Measurements from ENCODE around the gene TFAP2E. TPM values are rescaled to one million over a fixed set of nuclear protein-coding genes. Genes with fewer than 3 reads are reported as not detected.

The TFAP2E gene
- 0.37 TPM for total RNA-seq
- long read RNA-seq, partial matches to known transcripts: 0 of 1 reads
- long read RNA-seq, other reads (novel, unspliced or antisense): 1 of 1 reads

- intact Hi-C loops (cut with micrococcal nuclease): loop anchor here (5.0 to 10.0 kb wide), 2 partner anchors 151 to 209 kb away; no protein-coding TSS in a partner anchor
- DNase-seq (peak; percentile 61), ATAC-seq (peak; percentile 41)
Measured at GRCh38 chr1:35573198-35574124, at the start of gene TFAP2E. TSS of gene TFAP2E (plus strand) at chr1:35573314. CDS start at chr1:35573578, 264 bp downstream.

GRCh38 chr1:35524106-35524505 is 49.0 kb upstream of the TFAP2E start:
- no peak for ATAC-seq
- intact Hi-C loops (cut with micrococcal nuclease): no loop called here
- DNase-seq: no peak

GRCh38 chr1:35530168-35530567 is 42.9 kb upstream of the TFAP2E start:
- intact Hi-C loops (cut with micrococcal nuclease): loop anchor here (10.0 kb wide), 1 partner anchor 65 kb away; no protein-coding TSS in a partner anchor
- no peak for DNase-seq
- no peak for ATAC-seq

GRCh38 chr1:35530946-35531345 is 42.2 kb upstream of the TFAP2E start:
- intact Hi-C loops (cut with micrococcal nuclease): loop anchor here (10.0 kb wide), 1 partner anchor 66 kb away; no protein-coding TSS in a partner anchor
- DNase-seq (peak; percentile 47), ATAC-seq (peak; percentile 89)

- intact Hi-C loops (cut with micrococcal nuclease): loop anchor here (10.0 kb wide), 1 partner anchor 67 kb away; no protein-coding TSS in a partner anchor
- ATAC-seq (peak; percentile 60), DNase-seq (no peak)
Measured at GRCh38 chr1:35531368-35531767, 41.7 kb upstream of the TFAP2E start.

GRCh38 chr1:35532497-35533223 is 40.5 kb upstream of the TFAP2E start:
- ATAC-seq: peak; percentile 4
- intact Hi-C loops (cut with micrococcal nuclease): loop anchor here (10.0 kb wide), 1 partner anchor 68 kb away; no protein-coding TSS in a partner anchor
- no peak for DNase-seq

GRCh38 chr1:35533586-35533985 is 39.5 kb upstream of the TFAP2E start:
- no peak for ATAC-seq
- no peak for DNase-seq
- intact Hi-C loops (cut with micrococcal nuclease): loop anchor here (10.0 kb wide), 1 partner anchor 69 kb away; no protein-coding TSS in a partner anchor

GRCh38 chr1:35535243-35535642 is 37.9 kb upstream of the TFAP2E start:
- DNase-seq (no peak), ATAC-seq (no peak)
- intact Hi-C loops (cut with micrococcal nuclease): loop anchor here (10.0 kb wide), 1 partner anchor 70 kb away; no protein-coding TSS in a partner anchor

- intact Hi-C loops (cut with micrococcal nuclease): loop anchor here (10.0 kb wide), 1 partner anchor 72 kb away; no protein-coding TSS in a partner anchor
- no peak for DNase-seq
- ATAC-seq: no peak
Measured at GRCh38 chr1:35536556-35537162, 36.5 kb upstream of the TFAP2E start.

GRCh38 chr1:35537806-35538205 is 35.3 kb upstream of the TFAP2E start:
- intact Hi-C loops (cut with micrococcal nuclease): loop anchor here (10.0 kb wide), 1 partner anchor 73 kb away; no protein-coding TSS in a partner anchor
- ATAC-seq: peak; percentile 6
- no peak for DNase-seq

GRCh38 chr1:35539073-35539823 is 33.9 kb upstream of the TFAP2E start:
- no peak for DNase-seq
- intact Hi-C loops (cut with micrococcal nuclease): loop anchor here (10.0 kb wide), 1 partner anchor 74 kb away; no protein-coding TSS in a partner anchor

GRCh38 chr1:35539824-35540261 is 33.3 kb upstream of the TFAP2E start:
- intact Hi-C loops (cut with micrococcal nuclease): loop anchor here (10.0 kb wide), 1 partner anchor 75 kb away; no protein-coding TSS in a partner anchor
- DNase-seq (no peak), ATAC-seq (peak; percentile 66)

More at GRCh38 chr1:35539073-35539823, 33.9 kb upstream of the TFAP2E start:
- peak; percentile 22 for ATAC-seq

GRCh38 chr1:35544976-35545375 is 28.1 kb upstream of the TFAP2E start:
- intact Hi-C loops (cut with micrococcal nuclease): no loop called here
- DNase-seq: peak; percentile 60
- peak; percentile 85 for ATAC-seq

GRCh38 chr1:35546614-35547013 is 26.5 kb upstream of the TFAP2E start:
- no peak for ATAC-seq
- no peak for DNase-seq
- intact Hi-C loops (cut with micrococcal nuclease): no loop called here

GRCh38 chr1:35553851-35554250 is 19.3 kb upstream of the TFAP2E start:
- DNase-seq: no peak
- intact Hi-C loops (cut with micrococcal nuclease): no loop called here

GRCh38 chr1:35554266-35555211 is 18.6 kb upstream of the TFAP2E start:
- DNase-seq (no peak), ATAC-seq (no peak)
- intact Hi-C loops (cut with micrococcal nuclease): loop anchor here (5.0 kb wide), 1 partner anchor 102 kb away; no protein-coding TSS in a partner anchor

More at GRCh38 chr1:35553851-35554250, 19.3 kb upstream of the TFAP2E start:
- ATAC-seq: no peak

GRCh38 chr1:35555212-35555584 is 17.9 kb upstream of the TFAP2E start:
- DNase-seq (no peak), ATAC-seq (no peak)
- intact Hi-C loops (cut with micrococcal nuclease): loop anchor here (5.0 kb wide), 1 partner anchor 103 kb away; no protein-coding TSS in a partner anchor
